A673 (cell line): ENCODE results near the gene VPS26B.

Source experiments
- CTCF ChIP-seq: fragments of 300-800, 200-600 bp; sonication (generic); conservative IDR thresholded peaks from 2 replicates; pipeline ENCODE4 v1.5.1; 2017; ENCODE audit warnings: low read depth, mild to moderate bottlenecking, antibody characterized with exemption, low read length, moderate library complexity, mixed read lengths
- EZH2 ChIP-seq: fragments of 200-600 bp; sonication (generic); IDR thresholded peaks from 2 replicates; pipeline ENCODE4 v1.6.1; 2017; ENCODE audit warnings: borderline replicate concordance, low read depth, mild to moderate bottlenecking, mixed read lengths, antibody characterized with exemption, low read length; ENCODE audit not compliant: poor library complexity, severe bottlenecking

- TF ChIP-seq CTCF (peak; percentile 38), EZH2 (no peak)
Observed at GRCh38 chr11:134244593-134244992, 20.1 kb downstream of the VPS26B start.
